Natural killer cell (primary cell): ENCODE measurements around the gene XRCC6. TPM values are rescaled to one million over a fixed set of nuclear protein-coding genes. Genes with fewer than 3 reads are reported as not detected.
"Not testable (repeated sequence)": the region's sequence is repeated elsewhere in the genome, so short reads cannot be mapped to it uniquely, and the experiment has no call there.

Experiments
- ATAC-seq, 3 donors: fragments of 150-1000 bp in 2 of 3; fragments of 200-7000 bp in 1 of 3; cut with Tn5 transposase; 1 replicate in 1 of 3; 2 replicates in 2 of 3; pipeline ENCODE4 v1.10.0; 2021; ENCODE audit warnings: mild to moderate bottlenecking in 2 of 3, moderate library complexity in 2 of 3
- DNase-seq, 2 donors: peaks; one replicate each; pipeline versions ENCODE4 v3.0.0 to v3.0.0-alpha.2; 2013 to 2021; ENCODE audit warnings: mixed read lengths in 1 of 2
- H3K27ac ChIP-seq: one replicate; pipeline ENCODE4 v1.5.1; 2013; ENCODE audit warnings: mild to moderate bottlenecking, low read length
- H3K27me3 ChIP-seq: one replicate; pipeline ENCODE4 v1.6.1; 2013; ENCODE audit warnings: low read length; ENCODE audit not compliant: control insufficient read depth, insufficient read depth
- H3K36me3 ChIP-seq: one replicate; pipeline ENCODE4 v1.6.1; 2013; ENCODE audit warnings: low read length; ENCODE audit not compliant: control insufficient read depth, insufficient read depth
- H3K4me1 ChIP-seq: one replicate; pipeline ENCODE4 v1.6.1; 2013; ENCODE audit warnings: low read length; ENCODE audit not compliant: control insufficient read depth, insufficient read depth
- H3K4me3 ChIP-seq: one replicate; pipeline ENCODE4 v1.5.1; 2013; ENCODE audit warnings: low read length
- H3K9me3 ChIP-seq: one replicate; pipeline ENCODE4 v1.6.1; 2013; ENCODE audit warnings: low read length; ENCODE audit not compliant: control insufficient read depth, insufficient read depth
- H3K27ac Mint-ChIP-seq, 2 donors: one replicate each; pipeline ENCODE4 v1.8.0; 2022; ENCODE audit warnings: mild to moderate bottlenecking in 2 of 2, mixed read lengths in 2 of 2, moderate library complexity in 1 of 2
- H3K27me3 Mint-ChIP-seq, 2 donors: one replicate each; pipeline ENCODE4 v1.8.0; 2022; ENCODE audit warnings: low read depth in 2 of 2, mixed read lengths in 2 of 2
- H3K36me3 Mint-ChIP-seq: one replicate; pipeline ENCODE4 v1.8.0; 2022; ENCODE audit warnings: mixed read lengths
- H3K4me1 Mint-ChIP-seq, 2 donors: one replicate each; pipeline ENCODE4 v1.8.0; 2022; ENCODE audit warnings: mixed read lengths in 2 of 2
- H3K4me3 Mint-ChIP-seq: one replicate; pipeline ENCODE4 v1.8.0; 2022; ENCODE audit warnings: mild to moderate bottlenecking, moderate library complexity, mixed read lengths
- H3K9me3 Mint-ChIP-seq, 2 donors: one replicate each; pipeline ENCODE4 v1.8.0; 2022; ENCODE audit warnings: mixed read lengths in 2 of 2
- WGBS: methylation state at CpG from one replicate; pipeline ENCODE4 v1.1.7; 2013; ENCODE audit warnings: missing lambda C conversion rate; ENCODE audit not compliant: insufficient coverage; 5-methylcytosine and 5-hydroxymethylcytosine counted together
- intact Hi-C: fragments of 100-400 bp; cut with micrococcal nuclease; formaldehyde crosslinking; loops from one replicate; pipeline ENCODE4 v1.14.2; 2022
- total RNA-seq, 4 donors: library from RNA; stranded (reverse); fragments of 120-200 nt in 1 of 4; gene quantifications; one replicate each; pipeline versions ENCODE4 v1.2.3 to v1.2.4, GENCODE V29; 2013 to 2022
- TF ChIP-seq, protein P1 (sequence below): fragments of 200-600 bp; IDR thresholded peaks from one replicate; pipeline ENCODE4 v1.8.0; 2022; ENCODE audit warnings: antibody characterized with exemption

XRCC6 gene
- total RNA-seq, 3 donors from 2014 or later (not counting 1 experiment from before 2014, with no cell fraction given): 134 to 142 (median 140) TPM

- no peak overlapping the region for H3K27ac ChIP-seq
- ATAC-seq: no peak
- WGBS: 83% methylated on average over 1 of the region's 3 CpGs
- H3K27me3 Mint-ChIP-seq: no peaks in the 10 kb centered on the region
- H3K27me3 ChIP-seq: no peaks in the 10 kb centered on the region
- no peak for DNase-seq
- TF ChIP-seq, protein P1, sequence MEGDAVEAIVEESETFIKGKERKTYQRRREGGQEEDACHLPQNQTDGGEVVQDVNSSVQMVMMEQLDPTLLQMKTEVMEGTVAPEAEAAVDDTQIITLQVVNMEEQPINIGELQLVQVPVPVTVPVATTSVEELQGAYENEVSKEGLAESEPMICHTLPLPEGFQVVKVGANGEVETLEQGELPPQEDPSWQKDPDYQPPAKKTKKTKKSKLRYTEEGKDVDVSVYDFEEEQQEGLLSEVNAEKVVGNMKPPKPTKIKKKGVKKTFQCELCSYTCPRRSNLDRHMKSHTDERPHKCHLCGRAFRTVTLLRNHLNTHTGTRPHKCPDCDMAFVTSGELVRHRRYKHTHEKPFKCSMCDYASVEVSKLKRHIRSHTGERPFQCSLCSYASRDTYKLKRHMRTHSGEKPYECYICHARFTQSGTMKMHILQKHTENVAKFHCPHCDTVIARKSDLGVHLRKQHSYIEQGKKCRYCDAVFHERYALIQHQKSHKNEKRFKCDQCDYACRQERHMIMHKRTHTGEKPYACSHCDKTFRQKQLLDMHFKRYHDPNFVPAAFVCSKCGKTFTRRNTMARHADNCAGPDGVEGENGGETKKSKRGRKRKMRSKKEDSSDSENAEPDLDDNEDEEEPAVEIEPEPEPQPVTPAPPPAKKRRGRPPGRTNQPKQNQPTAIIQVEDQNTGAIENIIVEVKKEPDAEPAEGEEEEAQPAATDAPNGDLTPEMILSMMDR: no peak
- H3K9me3 Mint-ChIP-seq: no peaks in the 10 kb centered on the region
- no peak overlapping the region for H3K4me3 ChIP-seq
- H3K4me1 Mint-ChIP-seq: peaks cover 20 to 21% of the 10 kb centered on the region in 2 donors
- peaks cover 20% of the 10 kb centered on the region for H3K4me1 ChIP-seq
- H3K4me3 Mint-ChIP-seq: peak overlapping the region; percentile 40
- H3K36me3 Mint-ChIP-seq: no peaks in the 10 kb centered on the region
- H3K9me3 ChIP-seq: no peaks in the 10 kb centered on the region
- intact Hi-C loops: no loop called here
- H3K27ac Mint-ChIP-seq: peak overlapping the region; percentile 94 to 98
- peaks cover 20% of the 10 kb centered on the region for H3K36me3 ChIP-seq
These were observed 62.5 kb downstream of the XRCC6 start for GRCh38 chr22:41683616-41684015.

GRCh38 chr22:41684194-41684593, 63.1 kb downstream of the XRCC6 start:
- H3K4me1 Mint-ChIP-seq: peaks cover 24% of the 10 kb centered on the region in 2 donors
- WGBS: 93% methylated on average over 2 of the region's 4 CpGs
- Histone ChIP-seq H3K27me3 (no peaks in the 10 kb centered on the region), H3K36me3 (peaks cover 15% of the 10 kb centered on the region), H3K27ac (no peak overlapping the region), H3K4me3 (no peak overlapping the region), H3K9me3 (no peaks in the 10 kb centered on the region), H3K4me1 (peaks cover 24% of the 10 kb centered on the region)
- no peaks in the 10 kb centered on the region for H3K27me3 Mint-ChIP-seq
- ATAC-seq: no peak
- no peaks in the 10 kb centered on the region for H3K36me3 Mint-ChIP-seq
- TF ChIP-seq, protein P1: no peak
- H3K9me3 Mint-ChIP-seq: no peaks in the 10 kb centered on the region
- H3K27ac Mint-ChIP-seq: peak overlapping the region in 1 of 2 donors; percentile 98
- intact Hi-C loops: no loop called here
- H3K4me3 Mint-ChIP-seq: peak overlapping the region; percentile 0
- DNase-seq: no peak

GRCh38 chr22:41686890-41687289, 65.8 kb downstream of the XRCC6 start:
- H3K27me3 ChIP-seq, H3K36me3 Mint-ChIP-seq, intact Hi-C loops, ATAC-seq, H3K9me3 ChIP-seq, H3K27ac ChIP-seq, H3K36me3 ChIP-seq, H3K27me3 Mint-ChIP-seq, H3K4me3 ChIP-seq, DNase-seq, H3K9me3 Mint-ChIP-seq: not testable (repeated sequence)
- Mint-ChIP-seq H3K4me1 (peaks cover 24 to 28% of the 10 kb centered on the region in 2 donors), H3K4me3 (peak overlapping the region; percentile 97), H3K27ac (peak overlapping the region in 1 of 2 donors; percentile 98)
- H3K4me1 ChIP-seq: peaks cover 24% of the 10 kb centered on the region
- 97% methylated on average over 9 of the region's 11 CpGs for WGBS

DNA sequence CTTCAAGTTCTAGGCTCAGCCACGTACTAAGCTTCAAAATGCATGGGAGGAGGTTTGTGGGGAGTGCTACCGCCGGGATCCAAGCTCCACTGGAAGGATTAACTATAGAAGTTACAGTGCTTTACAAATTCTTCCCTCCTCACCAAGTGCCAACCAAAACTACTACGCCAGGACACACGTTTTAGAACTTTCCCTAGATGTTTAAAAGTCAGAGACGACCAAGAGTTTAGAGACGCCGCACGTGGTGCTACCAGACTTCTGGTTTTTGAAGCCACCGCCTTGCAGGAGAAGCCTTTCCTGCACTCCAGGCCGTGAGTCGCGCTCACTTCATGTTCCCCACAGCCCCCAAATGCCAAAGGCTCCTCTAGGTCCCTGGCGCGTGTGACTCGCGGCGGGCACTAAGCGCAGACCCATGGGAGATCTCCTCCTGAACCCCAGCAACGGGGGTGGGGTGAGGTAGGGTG, 66.8 kb downstream of the XRCC6 start:
- intact Hi-C loops: loop anchor here (2.0 kb wide), 1 partner anchor 21 kb away; no protein-coding TSS in a partner anchor
- TF ChIP-seq, protein P1: no peak
- Mint-ChIP-seq H3K4me3 (peak overlapping the region; percentile 97), H3K27me3 (no peaks in the 10 kb centered on the region), H3K9me3 (no peaks in the 10 kb centered on the region), H3K4me1 (peaks cover 19 to 23% of the 10 kb centered on the region in 2 donors), H3K36me3 (no peaks in the 10 kb centered on the region), H3K27ac (peak overlapping the region; percentile 97 to 98)
- peak; percentile 2 to 9 (median 3) for ATAC-seq
- Histone ChIP-seq H3K9me3 (no peaks in the 10 kb centered on the region), H3K27me3 (no peaks in the 10 kb centered on the region), H3K4me3 (peak overlapping the region; percentile 92), H3K27ac (peak overlapping the region; percentile 100), H3K36me3 (no peaks in the 10 kb centered on the region), H3K4me1 (peaks cover 21% of the 10 kb centered on the region)
- WGBS: under 1% methylated on average over 20 of the region's 20 CpGs
- peak in 1 of 2 donors; percentile 48 for DNase-seq
